Ishikawa (cell line): ENCODE results near the gene PHOSPHO1.

Experiments used
- CEBPB ChIP-seq: IDR thresholded peaks from 2 replicates; pipeline ENCODE4 v1.6.1; 2012
- CREB1 ChIP-seq: IDR thresholded peaks from 2 replicates; pipeline ENCODE4 v1.6.1; 2012; ENCODE audit warnings: low read depth
- EGR1 ChIP-seq: IDR thresholded peaks from 2 replicates; pipeline ENCODE4 v1.6.1; 2012
- EP300 ChIP-seq: IDR thresholded peaks from 2 replicates; pipeline ENCODE4 v1.6.1; 2012; ENCODE audit warnings: borderline replicate concordance
- MAX ChIP-seq: IDR thresholded peaks from 2 replicates; pipeline ENCODE4 v1.6.1; 2012
- NFIC ChIP-seq: IDR thresholded peaks from 2 replicates; pipeline ENCODE4 v1.6.1; 2012
- RAD21 ChIP-seq: IDR thresholded peaks from 2 replicates; pipeline ENCODE4 v1.6.1; 2012; ENCODE audit warnings: low read depth
- REST ChIP-seq: IDR thresholded peaks from 2 replicates; pipeline ENCODE4 v1.6.1; 2012; ENCODE audit warnings: low read depth, mild to moderate bottlenecking
- TAF1 ChIP-seq: IDR thresholded peaks from 2 replicates; pipeline ENCODE4 v1.6.1; 2012; ENCODE audit warnings: low read depth, mild to moderate bottlenecking
- TEAD4 ChIP-seq: IDR thresholded peaks from 2 replicates; pipeline ENCODE4 v1.6.1; 2012
- ZBTB7A ChIP-seq: IDR thresholded peaks from 2 replicates; pipeline ENCODE4 v1.6.1; 2012; ENCODE audit warnings: low read depth

- TF ChIP-seq CREB1 (no peak), TEAD4 (no peak), NFIC (no peak), EP300 (no peak), ZBTB7A (no peak), REST (no peak), EGR1 (no peak), RAD21 (peak; percentile 70), CEBPB (no peak), MAX (no peak), TAF1 (no peak)
Observed at GRCh38 chr17:49223517-49224197, 6.9 kb downstream of the PHOSPHO1 start.
